HG03558 (cell line): ENCODE results near the gene SLC25A10.
"Not testable (repeated sequence)": the region's sequence is repeated elsewhere in the genome, so short reads cannot be mapped to it uniquely, and the experiment has no call there.

Source experiments
- ATAC-seq: cut with Tn5 transposase; IDR thresholded peaks from one replicate; pipeline ENCODE4 v1.9.1; 2021; ENCODE audit warnings: moderate number of reproducible peaks; ENCODE audit not compliant: unreplicated experiment; ENCODE audit errors: extremely low read depth

The SLC25A10 gene

GRCh38 chr17:81711814-81712467, at the start of gene SLC25A10:
SLC25A10 (plus strand) TSS chr17:81712284; CDS start chr17:81712427, 143 bp downstream.
- no peak for ATAC-seq

GRCh38 chr17:81664051-81664470, 48.0 kb upstream of the SLC25A10 start:
- ATAC-seq = no peak

- no peak for ATAC-seq
These were observed 46.6 kb upstream of the SLC25A10 start for GRCh38 chr17:81665205-81666091.

- ATAC-seq = no peak
These were observed 46.1 kb upstream of the SLC25A10 start for GRCh38 chr17:81666092-81666341.

- ATAC-seq = peak; percentile 82
These were observed 45.5 kb upstream of the SLC25A10 start, which contains the start of the genes CCDC137 and OXLD1 for GRCh38 chr17:81666342-81667191. CCDC137 (plus strand) TSS chr17:81666737; CDS start chr17:81666767, 30 bp downstream. OXLD1 (minus strand) TSS chr17:81666605; CDS start chr17:81666577, 28 bp downstream.

- no peak for ATAC-seq
These were observed 44.3 kb upstream of the SLC25A10 start for GRCh38 chr17:81667754-81668153.

GRCh38 chr17:81672504-81672903, 39.6 kb upstream of the SLC25A10 start:
- no peak for ATAC-seq

GRCh38 chr17:81672954-81673353, 39.1 kb upstream of the SLC25A10 start:
- ATAC-seq = no peak

GRCh38 chr17:81673561-81674258, 38.4 kb upstream of the SLC25A10 start:
- ATAC-seq = no peak

- ATAC-seq = not testable (repeated sequence)
These were observed 36.4 kb upstream of the SLC25A10 start for GRCh38 chr17:81675515-81676221.

GRCh38 chr17:81676906-81677305, 35.2 kb upstream of the SLC25A10 start:
- ATAC-seq = no peak

GRCh38 chr17:81680150-81680549, 31.9 kb upstream of the SLC25A10 start:
- no peak for ATAC-seq

GRCh38 chr17:81681672-81682071, 30.4 kb upstream of the SLC25A10 start:
- no peak for ATAC-seq

- no peak for ATAC-seq
These were observed 29.4 kb upstream of the SLC25A10 start for GRCh38 chr17:81682565-81683207.

GRCh38 chr17:81683208-81683583, 28.9 kb upstream of the SLC25A10 start:
- peak; percentile 5 for ATAC-seq

- ATAC-seq = peak; percentile 86
These were observed 28.3 kb upstream of the SLC25A10 start, which contains the start of the genes ARL16 and HGS for GRCh38 chr17:81683584-81684441. ARL16 (minus strand) TSS chr17:81683797; CDS start chr17:81683753, 44 bp downstream. HGS (plus strand) TSS chr17:81684011; CDS start chr17:81684067, 56 bp downstream.

- ATAC-seq = no peak
These were observed 27.6 kb upstream of the SLC25A10 start for GRCh38 chr17:81684442-81684911.

GRCh38 chr17:81685108-81685507, 27.0 kb upstream of the SLC25A10 start:
- no peak for ATAC-seq
